ENCODE measurements around the gene ABCD2.
"Not testable (repeated sequence)": the region's sequence is repeated elsewhere in the genome, so short reads cannot be mapped to it uniquely, and the experiment has no call there.

The ABCD2 gene

GRCh38 chr12:39612250-39612649 lies 7.4 kb downstream of the ABCD2 start:
- DNase-seq (ENCODE audit: low spot score): no peak

GRCh38 chr12:39611818-39612217 lies 7.8 kb downstream of the ABCD2 start:
- DNase-seq (ENCODE audit: low spot score): no peak

- no peak for DNase-seq (ENCODE audit: low spot score)
Measured at GRCh38 chr12:39610436-39611025, 9.1 kb downstream of the ABCD2 start.

- no peak for DNase-seq (ENCODE audit: low spot score)
Measured at GRCh38 chr12:39606712-39607423, 12.7 kb downstream of the ABCD2 start.

GRCh38 chr12:39605996-39606395 lies 13.6 kb downstream of the ABCD2 start:
- no peak for DNase-seq (ENCODE audit: low spot score)

GRCh38 chr12:39605501-39605900 lies 14.1 kb downstream of the ABCD2 start:
- no peak for DNase-seq (ENCODE audit: low spot score)

- DNase-seq (ENCODE audit: low spot score): no peak
Measured at GRCh38 chr12:39603065-39603464, 16.5 kb downstream of the ABCD2 start.

GRCh38 chr12:39601951-39602350 lies 17.7 kb downstream of the ABCD2 start:
- not testable (repeated sequence) for DNase-seq (ENCODE audit: low spot score)

- no peak for DNase-seq (ENCODE audit: low spot score)
Measured at GRCh38 chr12:39595928-39596327, 23.7 kb downstream of the ABCD2 start.

- no peak for DNase-seq (ENCODE audit: low spot score)
Measured at GRCh38 chr12:39592295-39592694, 27.3 kb downstream of the ABCD2 start.

- peak; percentile 40 for DNase-seq (ENCODE audit: low spot score)
Measured at GRCh38 chr12:39588348-39588747, 31.3 kb downstream of the ABCD2 start.

- DNase-seq (ENCODE audit: low spot score): peak; percentile 25
Measured at GRCh38 chr12:39587225-39587624, 32.4 kb downstream of the ABCD2 start.

- DNase-seq (ENCODE audit: low spot score): no peak
Measured at GRCh38 chr12:39586816-39587215, 32.8 kb downstream of the ABCD2 start.

- DNase-seq (ENCODE audit: low spot score): no peak
Measured at GRCh38 chr12:39581592-39581991, 38.0 kb downstream of the ABCD2 start.

GRCh38 chr12:39575498-39575875 lies 44.1 kb downstream of the ABCD2 start:
- no peak for DNase-seq (ENCODE audit: low spot score)

- no peak for DNase-seq (ENCODE audit: low spot score)
Measured at GRCh38 chr12:39574785-39575497, 44.7 kb downstream of the ABCD2 start.

GRCh38 chr12:39574378-39574777 lies 45.2 kb downstream of the ABCD2 start:
- DNase-seq (ENCODE audit: low spot score): no peak

- DNase-seq (ENCODE audit: low spot score): no peak
Measured at GRCh38 chr12:39573971-39574370, 45.6 kb downstream of the ABCD2 start.

GRCh38 chr12:39572551-39572950 lies 47.1 kb downstream of the ABCD2 start:
- DNase-seq (ENCODE audit: low spot score): no peak

GRCh38 chr12:39571351-39571750 lies 48.3 kb downstream of the ABCD2 start:
- DNase-seq (ENCODE audit: low spot score): no peak

- no peak for DNase-seq (ENCODE audit: low spot score)
Measured at GRCh38 chr12:39553476-39553875, 66.1 kb downstream of the ABCD2 start.

GRCh38 chr12:39544211-39544610 lies 75.4 kb downstream of the ABCD2 start:
- not testable (repeated sequence) for DNase-seq (ENCODE audit: low spot score)

GRCh38 chr12:39541471-39541870 lies 78.1 kb downstream of the ABCD2 start:
- no peak for DNase-seq (ENCODE audit: low spot score)

Measured in SK-N-DZ (cell line).